PFSK-1 (cell line): ENCODE measurements around the gene EIF4A3.

Experiments used
- FOXP2 ChIP-seq: optimal IDR thresholded peaks from 2 replicates; pipeline ENCODE3; 2011; ENCODE audit warnings: borderline replicate concordance, control low read depth, inconsistent platforms; ENCODE audit not compliant: insufficient read depth; ENCODE audit errors: extremely low read length, extremely low read depth
- POLR2AphosphoS5 ChIP-seq: IDR thresholded peaks from 2 replicates; pipeline ENCODE4 v1.6.1; 2012; ENCODE audit warnings: low read depth, mild to moderate bottlenecking, control low read depth, low read length, moderate library complexity
- SIN3A ChIP-seq: IDR thresholded peaks from 2 replicates; pipeline ENCODE4 v1.6.1; 2012; ENCODE audit warnings: mild to moderate bottlenecking, low read length, moderate library complexity, borderline replicate concordance; ENCODE audit not compliant: insufficient read depth
- TAF1 ChIP-seq: IDR thresholded peaks from 2 replicates; pipeline ENCODE4 v1.6.1; 2012; ENCODE audit warnings: low read length, control low read depth, borderline replicate concordance; ENCODE audit not compliant: insufficient read depth
- TF ChIP-seq, protein P1 (sequence below), 2 experiments: IDR thresholded peaks; 2 replicates each; pipeline versions ENCODE4 v1.6.1 to v1.8.0; 2011 to 2012; ENCODE audit warnings: low read depth in 2 of 2, low read length in 2 of 2, control low read depth in 1 of 2, inconsistent platforms in 1 of 2, mild to moderate bottlenecking in 1 of 2, moderate library complexity in 1 of 2; ENCODE audit not compliant: insufficient read depth in 1 of 2

GRCh38 chr17:80122026-80122575, 24.8 kb downstream of the EIF4A3 start:
- TF ChIP-seq, protein P1, sequence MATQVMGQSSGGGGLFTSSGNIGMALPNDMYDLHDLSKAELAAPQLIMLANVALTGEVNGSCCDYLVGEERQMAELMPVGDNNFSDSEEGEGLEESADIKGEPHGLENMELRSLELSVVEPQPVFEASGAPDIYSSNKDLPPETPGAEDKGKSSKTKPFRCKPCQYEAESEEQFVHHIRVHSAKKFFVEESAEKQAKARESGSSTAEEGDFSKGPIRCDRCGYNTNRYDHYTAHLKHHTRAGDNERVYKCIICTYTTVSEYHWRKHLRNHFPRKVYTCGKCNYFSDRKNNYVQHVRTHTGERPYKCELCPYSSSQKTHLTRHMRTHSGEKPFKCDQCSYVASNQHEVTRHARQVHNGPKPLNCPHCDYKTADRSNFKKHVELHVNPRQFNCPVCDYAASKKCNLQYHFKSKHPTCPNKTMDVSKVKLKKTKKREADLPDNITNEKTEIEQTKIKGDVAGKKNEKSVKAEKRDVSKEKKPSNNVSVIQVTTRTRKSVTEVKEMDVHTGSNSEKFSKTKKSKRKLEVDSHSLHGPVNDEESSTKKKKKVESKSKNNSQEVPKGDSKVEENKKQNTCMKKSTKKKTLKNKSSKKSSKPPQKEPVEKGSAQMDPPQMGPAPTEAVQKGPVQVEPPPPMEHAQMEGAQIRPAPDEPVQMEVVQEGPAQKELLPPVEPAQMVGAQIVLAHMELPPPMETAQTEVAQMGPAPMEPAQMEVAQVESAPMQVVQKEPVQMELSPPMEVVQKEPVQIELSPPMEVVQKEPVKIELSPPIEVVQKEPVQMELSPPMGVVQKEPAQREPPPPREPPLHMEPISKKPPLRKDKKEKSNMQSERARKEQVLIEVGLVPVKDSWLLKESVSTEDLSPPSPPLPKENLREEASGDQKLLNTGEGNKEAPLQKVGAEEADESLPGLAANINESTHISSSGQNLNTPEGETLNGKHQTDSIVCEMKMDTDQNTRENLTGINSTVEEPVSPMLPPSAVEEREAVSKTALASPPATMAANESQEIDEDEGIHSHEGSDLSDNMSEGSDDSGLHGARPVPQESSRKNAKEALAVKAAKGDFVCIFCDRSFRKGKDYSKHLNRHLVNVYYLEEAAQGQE (IDR thresholded peaks at IDR 0.05; ENCODE audit: insufficient read depth in 1 of 2, low read depth in 2 of 2, low read length in 2 of 2): no peak
- TF ChIP-seq POLR2AphosphoS5 (no peak), FOXP2 (no peak), SIN3A (no peak), TAF1 (no peak)
